ENCODE measurements around the gene ANKRD27.
"Not testable (repeated sequence)": the region's sequence is repeated elsewhere in the genome, so short reads cannot be mapped to it uniquely, and the experiment has no call there.

DNA sequence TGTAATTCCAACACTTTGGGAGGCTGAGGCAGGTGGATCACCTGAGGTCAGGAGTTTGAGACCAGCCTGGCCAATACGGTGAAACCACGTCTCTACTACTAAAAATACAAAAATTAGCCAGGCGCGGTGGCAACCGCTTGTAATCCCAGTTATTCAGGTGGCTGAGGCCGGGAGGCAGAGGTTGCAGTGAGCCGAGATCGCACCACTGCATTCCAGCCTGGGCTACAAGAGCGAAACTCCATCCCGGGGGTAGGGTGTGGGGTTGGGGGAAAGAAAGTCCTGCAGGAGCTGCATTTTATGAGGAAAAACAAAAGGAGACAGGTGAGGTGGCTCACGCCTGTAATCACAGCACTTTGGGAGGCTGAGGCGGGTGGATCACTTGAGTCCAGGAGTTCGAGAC lies 22.6 kb downstream of the ANKRD27 start:
- TF ChIP-seq, protein P1, sequence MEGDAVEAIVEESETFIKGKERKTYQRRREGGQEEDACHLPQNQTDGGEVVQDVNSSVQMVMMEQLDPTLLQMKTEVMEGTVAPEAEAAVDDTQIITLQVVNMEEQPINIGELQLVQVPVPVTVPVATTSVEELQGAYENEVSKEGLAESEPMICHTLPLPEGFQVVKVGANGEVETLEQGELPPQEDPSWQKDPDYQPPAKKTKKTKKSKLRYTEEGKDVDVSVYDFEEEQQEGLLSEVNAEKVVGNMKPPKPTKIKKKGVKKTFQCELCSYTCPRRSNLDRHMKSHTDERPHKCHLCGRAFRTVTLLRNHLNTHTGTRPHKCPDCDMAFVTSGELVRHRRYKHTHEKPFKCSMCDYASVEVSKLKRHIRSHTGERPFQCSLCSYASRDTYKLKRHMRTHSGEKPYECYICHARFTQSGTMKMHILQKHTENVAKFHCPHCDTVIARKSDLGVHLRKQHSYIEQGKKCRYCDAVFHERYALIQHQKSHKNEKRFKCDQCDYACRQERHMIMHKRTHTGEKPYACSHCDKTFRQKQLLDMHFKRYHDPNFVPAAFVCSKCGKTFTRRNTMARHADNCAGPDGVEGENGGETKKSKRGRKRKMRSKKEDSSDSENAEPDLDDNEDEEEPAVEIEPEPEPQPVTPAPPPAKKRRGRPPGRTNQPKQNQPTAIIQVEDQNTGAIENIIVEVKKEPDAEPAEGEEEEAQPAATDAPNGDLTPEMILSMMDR (IDR thresholded peaks at IDR 0.05): not testable (repeated sequence)
- not testable (repeated sequence) for TF ChIP-seq POLR2AphosphoS5, POLR2A (IDR thresholded peaks at IDR 0.05)
